ENCODE measurements around the gene EXOSC7. TPM values are rescaled to one million over a fixed set of nuclear protein-coding genes. Genes with fewer than 3 reads are reported as not detected.

The EXOSC7 gene
- polyA plus RNA-seq, 1 donor from 2014 or later, result 87.5 TPM

Small RNAs within 50 kb of the gene (small RNA-seq; reads per million reads assigned to genes)
- 0 to 6.8 (median 0) reads per million in 3 experiments for gene RNU5B-3P

Other genes with a start within 250 kb of the EXOSC7 start
- 5.6 and 7.3 TPM in 2 replicates for gene ZNF501, start 246.6 kb upstream of the EXOSC7 start, polyA plus RNA-seq
- 17.6 and 18.4 TPM in 2 replicates for gene KIAA1143, start 214.6 kb upstream of the EXOSC7 start, polyA plus RNA-seq
- 1.2 and 5.8 TPM in 2 replicates for gene KIF15, start 214.4 kb upstream of the EXOSC7 start, polyA plus RNA-seq
- gene TMEM42, start 114.3 kb upstream of the EXOSC7 start, polyA plus RNA-seq, result 15.1 and 18.2 TPM in 2 replicates
- not detected in 2 replicates for gene TGM4, start 101.6 kb upstream of the EXOSC7 start, polyA plus RNA-seq
- gene ZDHHC3, start 70 bp upstream of the EXOSC7 start, polyA plus RNA-seq, result 35.8 and 45.3 TPM in 2 replicates
- 2.6 and 4.9 TPM in 2 replicates for gene CLEC3B, start 50.1 kb downstream of the EXOSC7 start, polyA plus RNA-seq
- gene CDCP1, start 170.1 kb downstream of the EXOSC7 start, polyA plus RNA-seq, result not detected in 2 replicates